ENCODE measurements around the gene ADPRHL1. TPM values are rescaled to one million over a fixed set of nuclear protein-coding genes. Genes with fewer than 3 reads are reported as not detected.
A peak's percentile ranks its signal among the peaks of the same experiment; 100 is the strongest.

The ADPRHL1 gene
- total RNA-seq, 2 donors from 2014 or later, result 4.6 to 6.2 TPM

- no peaks in the 10 kb centered on the region for H3K4me1 ChIP-seq
- no peaks in the 10 kb centered on the region for H3K36me3 ChIP-seq
- no peak overlapping the region for H3K27ac ChIP-seq
- H3K4me3 ChIP-seq, result no peak overlapping the region
- intact Hi-C loops (cut with DNase I), result no loop called here
- no peak for DNase-seq
- no peaks in the 10 kb centered on the region for H3K9me3 ChIP-seq
- peak overlapping the region in 1 of 2 donors; percentile 12 for H3K9ac ChIP-seq (ENCODE audit: low read depth in 2 of 2, low read length in 2 of 2)
- no peaks in the 10 kb centered on the region for H3K27me3 ChIP-seq
- TF ChIP-seq, protein P1, sequence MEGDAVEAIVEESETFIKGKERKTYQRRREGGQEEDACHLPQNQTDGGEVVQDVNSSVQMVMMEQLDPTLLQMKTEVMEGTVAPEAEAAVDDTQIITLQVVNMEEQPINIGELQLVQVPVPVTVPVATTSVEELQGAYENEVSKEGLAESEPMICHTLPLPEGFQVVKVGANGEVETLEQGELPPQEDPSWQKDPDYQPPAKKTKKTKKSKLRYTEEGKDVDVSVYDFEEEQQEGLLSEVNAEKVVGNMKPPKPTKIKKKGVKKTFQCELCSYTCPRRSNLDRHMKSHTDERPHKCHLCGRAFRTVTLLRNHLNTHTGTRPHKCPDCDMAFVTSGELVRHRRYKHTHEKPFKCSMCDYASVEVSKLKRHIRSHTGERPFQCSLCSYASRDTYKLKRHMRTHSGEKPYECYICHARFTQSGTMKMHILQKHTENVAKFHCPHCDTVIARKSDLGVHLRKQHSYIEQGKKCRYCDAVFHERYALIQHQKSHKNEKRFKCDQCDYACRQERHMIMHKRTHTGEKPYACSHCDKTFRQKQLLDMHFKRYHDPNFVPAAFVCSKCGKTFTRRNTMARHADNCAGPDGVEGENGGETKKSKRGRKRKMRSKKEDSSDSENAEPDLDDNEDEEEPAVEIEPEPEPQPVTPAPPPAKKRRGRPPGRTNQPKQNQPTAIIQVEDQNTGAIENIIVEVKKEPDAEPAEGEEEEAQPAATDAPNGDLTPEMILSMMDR (IDR thresholded peaks at IDR 0.05), result no peak
Observed at GRCh38 chr13:113419531-113420193, 33.6 kb downstream of the ADPRHL1 start.

DNA sequence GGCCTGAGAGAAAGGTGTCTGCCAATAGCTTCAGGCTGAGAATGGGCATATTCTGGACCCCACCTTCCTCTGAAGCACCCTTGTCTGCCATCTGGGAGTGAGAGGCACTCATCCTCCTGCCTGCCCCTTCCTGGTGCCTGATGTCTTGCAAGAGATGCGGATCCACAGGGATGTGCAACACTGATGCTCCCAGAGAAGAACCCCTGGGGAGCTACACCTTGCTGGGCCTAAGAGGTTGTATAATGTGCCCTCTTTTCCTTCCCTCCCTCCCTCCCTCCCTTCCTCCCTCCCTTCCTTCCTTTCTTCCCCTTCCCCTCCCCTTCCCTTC is 34.6 kb downstream of the ADPRHL1 start:
- no peaks in the 10 kb centered on the region for H3K4me1 ChIP-seq
- intact Hi-C loops (cut with DNase I), result no loop called here
- no peak overlapping the region for H3K27ac ChIP-seq
- no peak overlapping the region for H3K4me3 ChIP-seq
- no peaks in the 10 kb centered on the region for H3K27me3 ChIP-seq
- no peak overlapping the region for H3K9ac ChIP-seq (ENCODE audit: low read depth in 2 of 2, low read length in 2 of 2)
- TF ChIP-seq, protein P1 (IDR thresholded peaks at IDR 0.05), result no peak
- H3K36me3 ChIP-seq, result no peaks in the 10 kb centered on the region
- no peak for DNase-seq
- H3K9me3 ChIP-seq, result no peaks in the 10 kb centered on the region

- intact Hi-C loops (cut with DNase I), result no loop called here
- Histone ChIP-seq H3K9me3 (no peaks in the 10 kb centered on the region), H3K9ac (ENCODE audit: low read depth in 2 of 2, low read length in 2 of 2) (no peak overlapping the region), H3K4me1 (no peaks in the 10 kb centered on the region), H3K36me3 (no peaks in the 10 kb centered on the region), H3K4me3 (no peak overlapping the region), H3K27ac (no peak overlapping the region), H3K27me3 (no peaks in the 10 kb centered on the region)
- TF ChIP-seq, protein P1 (IDR thresholded peaks at IDR 0.05), result no peak
- DNase-seq, result no peak
Observed at GRCh38 chr13:113417836-113418721, 35.2 kb downstream of the ADPRHL1 start.

GRCh38 chr13:113417008-113417751 is 36.1 kb downstream of the ADPRHL1 start:
- H3K4me1 ChIP-seq, result no peaks in the 10 kb centered on the region
- H3K27ac ChIP-seq, result no peak overlapping the region
- no peaks in the 10 kb centered on the region for H3K36me3 ChIP-seq
- no peak overlapping the region for H3K9ac ChIP-seq (ENCODE audit: low read depth in 2 of 2, low read length in 2 of 2)
- no peak for DNase-seq
- no peaks in the 10 kb centered on the region for H3K27me3 ChIP-seq
- TF ChIP-seq, protein P1 (IDR thresholded peaks at IDR 0.05), result no peak
- H3K9me3 ChIP-seq, result no peaks in the 10 kb centered on the region
- intact Hi-C loops (cut with DNase I), result no loop called here
- H3K4me3 ChIP-seq, result no peak overlapping the region

- Histone ChIP-seq H3K9me3 (no peaks in the 10 kb centered on the region), H3K36me3 (no peaks in the 10 kb centered on the region), H3K9ac (ENCODE audit: low read depth in 2 of 2, low read length in 2 of 2) (no peak overlapping the region), H3K27ac (no peak overlapping the region), H3K4me3 (no peak overlapping the region), H3K4me1 (no peaks in the 10 kb centered on the region), H3K27me3 (no peaks in the 10 kb centered on the region)
- TF ChIP-seq, protein P1 (IDR thresholded peaks at IDR 0.05), result no peak
- intact Hi-C loops (cut with DNase I), result no loop called here
- DNase-seq, result no peak
Observed at GRCh38 chr13:113415825-113416224, 37.5 kb downstream of the ADPRHL1 start.

Data from colonic mucosa (tissue), 4 donors.